SK-N-MC (cell line): ENCODE data around the gene FASTKD1.

Experiments used
- DNase-seq: peaks from one replicate; pipeline ENCODE4 v3.0.0-alpha.2; 2011; ENCODE audit warnings: low read depth, low spot score
- H3K27ac ChIP-seq: fragments of 200-600 bp; sonication (generic); 2 replicates; pipeline ENCODE4 v1.5.1; 2016; ENCODE audit warnings: mixed run types
- H3K36me3 ChIP-seq: fragments of 200-600 bp; sonication (generic); 2 replicates; pipeline ENCODE4 v1.6.1; 2017; ENCODE audit warnings: antibody characterized with exemption, low read length, mixed read lengths; ENCODE audit not compliant: insufficient read depth
- H3K4me3 ChIP-seq: fragments of 200-600 bp; sonication (generic); 2 replicates; pipeline ENCODE4 v1.5.1; 2016
- H3K9ac ChIP-seq: fragments of 200-600 bp; sonication (generic); 2 replicates; pipeline ENCODE4 v1.8.0; 2017; ENCODE audit warnings: mixed run types, mixed read lengths; ENCODE audit not compliant: insufficient read length
- H3K9me3 ChIP-seq: fragments of 200-600 bp; sonication (generic); 2 replicates; pipeline ENCODE4 v1.6.1; 2017; ENCODE audit warnings: low read depth, mild to moderate bottlenecking, antibody characterized with exemption, low read length, moderate library complexity, mixed read lengths
- EZH2 ChIP-seq: fragments of 200-600 bp; sonication (generic); IDR thresholded peaks from one replicate; pipeline ENCODE4 v1.6.1; 2017; ENCODE audit warnings: antibody characterized with exemption
- FOXP2 ChIP-seq: optimal IDR thresholded peaks from 2 replicates; pipeline ENCODE3; 2011; ENCODE audit warnings: mild to moderate bottlenecking, moderate library complexity; ENCODE audit not compliant: insufficient read depth; ENCODE audit errors: extremely low read length, control extremely low read depth
- POLR2AphosphoS5 ChIP-seq: IDR thresholded peaks from 2 replicates; pipeline ENCODE4 v1.6.1; 2012; ENCODE audit warnings: mild to moderate bottlenecking, low read depth, low read length, borderline replicate concordance

The FASTKD1 gene

GRCh38 chr2:169507698-169508097, 66.0 kb downstream of the FASTKD1 start:
- Histone ChIP-seq H3K9ac (no peak overlapping the region), H3K27ac (no peak overlapping the region), H3K4me3 (no peak overlapping the region), H3K9me3 (no peaks in the 10 kb centered on the region), H3K36me3 (no peaks in the 10 kb centered on the region)
- no peak for DNase-seq
- TF ChIP-seq FOXP2 (no peak), EZH2 (no peak), POLR2AphosphoS5 (no peak)

DNA sequence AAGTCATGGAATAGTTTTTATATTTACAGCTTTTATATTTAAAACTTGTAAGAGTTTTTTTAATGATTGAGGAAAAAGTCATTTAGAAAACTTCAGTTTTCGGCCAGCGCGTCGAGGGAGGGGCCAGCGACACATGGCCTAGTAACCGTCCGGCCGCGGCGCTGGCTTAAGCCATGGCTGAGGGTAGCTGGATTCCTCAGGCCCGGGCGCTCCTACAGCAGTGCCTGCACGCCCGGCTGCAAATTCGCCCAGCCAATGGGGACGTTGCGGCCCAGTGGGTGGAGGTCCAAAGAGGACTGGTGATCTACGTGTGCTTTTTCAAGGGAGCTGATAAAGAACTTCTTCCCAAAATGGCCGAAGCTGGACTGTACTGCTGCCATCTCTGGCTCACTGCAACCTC, 69.0 kb downstream of the FASTKD1 start:
- no peak overlapping the region for H3K27ac ChIP-seq
- H3K4me3 ChIP-seq, result no peak overlapping the region

DNA sequence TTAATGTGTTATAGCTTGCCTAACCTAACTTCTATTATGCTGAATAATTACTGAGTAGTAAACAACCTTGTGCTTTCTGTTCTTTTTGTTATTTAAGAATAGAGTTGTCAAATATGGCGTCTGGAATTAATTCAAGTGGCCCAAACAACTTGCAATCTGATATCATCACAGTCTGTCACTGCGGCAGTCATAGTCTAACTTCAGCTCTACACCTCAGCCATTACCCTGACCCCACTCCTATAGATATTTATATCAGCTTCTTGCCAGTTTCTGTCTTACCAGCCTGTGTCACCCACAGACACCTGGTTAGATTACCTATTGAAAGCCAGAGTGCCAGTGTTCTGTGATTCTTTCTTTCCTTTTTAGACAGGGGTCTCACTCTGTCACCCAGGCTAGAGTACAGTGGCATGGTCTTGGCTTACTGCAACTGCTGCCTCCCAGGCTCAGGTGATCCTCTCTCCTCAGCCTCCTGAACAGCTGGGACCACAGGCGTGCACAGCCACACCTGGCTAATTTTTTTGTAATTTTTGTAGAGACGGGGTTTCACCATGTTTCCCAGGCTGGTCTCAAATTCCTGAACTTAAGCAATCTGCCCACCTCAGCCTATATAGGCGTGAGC, 78.2 kb downstream of the FASTKD1 start:
- Histone ChIP-seq H3K4me3 (no peak overlapping the region), H3K36me3 (peaks cover 5% of the 10 kb centered on the region), H3K9me3 (no peaks in the 10 kb centered on the region), H3K9ac (no peak overlapping the region), H3K27ac (no peak overlapping the region)
- TF ChIP-seq FOXP2, result no peak
- TF ChIP-seq POLR2AphosphoS5, result no peak
- DNase-seq, result no peak

More for the DNA sequence above, 69.0 kb downstream of the FASTKD1 start:
- no peak for DNase-seq
- Histone ChIP-seq H3K9me3 (no peaks in the 10 kb centered on the region), H3K36me3 (no peaks in the 10 kb centered on the region), H3K9ac (no peak overlapping the region)
- TF ChIP-seq FOXP2 (no peak), POLR2AphosphoS5 (no peak)

GRCh38 chr2:169493360-169493759, 80.3 kb downstream of the FASTKD1 start:
- no peak overlapping the region for H3K9ac ChIP-seq
- H3K27ac ChIP-seq, result no peak overlapping the region
- no peak for TF ChIP-seq EZH2
- TF ChIP-seq POLR2AphosphoS5, result no peak
- no peak for TF ChIP-seq FOXP2
- peaks cover 12% of the 10 kb centered on the region for H3K36me3 ChIP-seq
- no peak overlapping the region for H3K4me3 ChIP-seq
- H3K9me3 ChIP-seq, result no peaks in the 10 kb centered on the region
- DNase-seq, result no peak

DNA sequence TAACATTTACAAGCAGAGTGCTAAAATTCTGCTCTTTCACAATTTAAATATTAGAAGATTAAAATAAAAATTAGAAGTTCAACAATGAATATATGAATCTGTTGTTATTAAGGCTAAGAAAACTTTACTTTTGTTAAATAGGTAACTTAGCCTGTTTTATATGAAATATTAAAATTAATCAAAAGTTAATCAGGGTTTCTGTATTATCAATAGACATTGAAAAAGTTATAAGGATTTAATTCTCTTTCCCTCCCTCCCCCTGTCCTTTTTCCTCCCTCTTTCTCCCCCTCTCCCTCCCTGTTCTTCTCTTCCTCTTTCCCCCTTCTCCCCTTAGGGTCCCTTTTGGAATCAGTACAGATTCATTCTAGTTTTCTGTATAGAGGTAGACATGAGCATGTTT, 82.3 kb downstream of the FASTKD1 start:
- DNase-seq, result no peak
- no peak for TF ChIP-seq FOXP2
- no peak for TF ChIP-seq EZH2
- TF ChIP-seq POLR2AphosphoS5, result no peak
- no peak overlapping the region for H3K9ac ChIP-seq
- no peaks in the 10 kb centered on the region for H3K9me3 ChIP-seq
- H3K4me3 ChIP-seq, result no peak overlapping the region
- H3K36me3 ChIP-seq, result peaks cover 14% of the 10 kb centered on the region
- H3K27ac ChIP-seq, result no peak overlapping the region

GRCh38 chr2:169490834-169491233, 82.8 kb downstream of the FASTKD1 start:
- H3K9ac ChIP-seq, result no peak overlapping the region
- H3K27ac ChIP-seq, result no peak overlapping the region
- H3K4me3 ChIP-seq, result no peak overlapping the region
- H3K36me3 ChIP-seq, result peaks cover 14% of the 10 kb centered on the region
- no peaks in the 10 kb centered on the region for H3K9me3 ChIP-seq
- no peak for TF ChIP-seq POLR2AphosphoS5
- no peak for TF ChIP-seq EZH2
- TF ChIP-seq FOXP2, result no peak
- DNase-seq, result no peak

- Histone ChIP-seq H3K27ac (no peak overlapping the region), H3K9me3 (no peaks in the 10 kb centered on the region), H3K36me3 (peaks cover 14% of the 10 kb centered on the region), H3K9ac (no peak overlapping the region), H3K4me3 (no peak overlapping the region)
- TF ChIP-seq FOXP2 (no peak), EZH2 (no peak), POLR2AphosphoS5 (no peak)
- DNase-seq, result no peak
Observed at GRCh38 chr2:169486487-169486886, 87.2 kb downstream of the FASTKD1 start.

DNA sequence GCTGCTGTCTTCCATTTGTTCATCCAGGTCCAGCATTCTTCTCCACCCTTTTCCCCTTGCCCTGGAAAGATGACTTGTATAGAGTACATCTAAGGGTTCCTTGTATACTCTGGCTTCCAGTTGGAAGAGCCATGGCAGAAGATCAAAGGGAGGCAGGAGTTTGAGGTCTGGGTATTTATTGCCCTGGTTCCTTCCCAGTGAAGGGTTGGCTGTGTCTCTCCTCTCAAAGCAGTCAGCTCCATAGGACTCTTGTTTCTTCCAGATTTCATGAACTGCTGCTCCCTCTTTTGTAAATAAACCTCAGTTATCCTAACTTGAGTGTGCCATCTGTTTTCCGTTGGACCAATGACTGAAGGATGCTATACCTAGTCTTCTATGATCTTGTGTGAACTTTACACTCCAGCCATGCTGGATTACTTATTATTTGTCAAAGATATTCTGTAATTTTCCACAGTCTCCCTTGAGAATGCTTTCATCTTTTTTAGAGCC, 88.0 kb downstream of the FASTKD1 start:
- Histone ChIP-seq H3K9me3 (no peaks in the 10 kb centered on the region), H3K4me3 (no peak overlapping the region), H3K9ac (no peak overlapping the region), H3K36me3 (peaks cover 11% of the 10 kb centered on the region), H3K27ac (no peak overlapping the region)
- TF ChIP-seq FOXP2 (no peak), POLR2AphosphoS5 (no peak), EZH2 (no peak)
- DNase-seq, result no peak

DNA sequence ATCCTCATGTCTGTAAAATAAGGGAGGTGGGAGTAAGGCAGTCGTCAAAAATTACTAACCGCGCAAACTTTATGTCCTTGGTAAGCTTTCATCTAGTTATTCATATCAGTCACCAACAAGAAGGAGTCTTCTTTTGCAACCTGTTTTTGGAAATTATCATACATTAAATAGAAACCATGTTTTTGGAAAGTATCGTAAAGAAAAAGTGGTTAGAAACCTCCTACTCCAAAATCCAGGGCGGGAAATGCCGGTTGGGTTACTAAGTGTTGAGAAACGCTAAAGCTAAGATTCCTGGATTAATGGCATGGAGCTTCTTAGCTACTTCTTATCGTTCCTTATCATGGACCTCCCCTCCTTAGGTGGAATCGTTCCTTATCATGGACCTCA, 93.6 kb downstream of the FASTKD1 start:
- no peak for TF ChIP-seq EZH2
- no peak for TF ChIP-seq FOXP2
- TF ChIP-seq POLR2AphosphoS5, result no peak
- H3K27ac ChIP-seq, result no peak overlapping the region
- no peak for DNase-seq
- peak overlapping the region; percentile 90 for H3K4me3 ChIP-seq
- H3K36me3 ChIP-seq, result no peaks in the 10 kb centered on the region; the same call in 1 of the 2 replicates
- H3K9ac ChIP-seq, result peak overlapping the region; percentile 83
- no peaks in the 10 kb centered on the region for H3K9me3 ChIP-seq
